KMS-11 (cell line): Measurements from ENCODE around the gene TCTN2.

Experiments
- H2AFZ ChIP-seq: fragments of 200-600 bp; sonication (generic); 2 replicates; pipeline ENCODE4 v1.6.1; 2016; ENCODE audit warnings: antibody characterized with exemption, mixed run types, low read depth
- H3K27ac ChIP-seq: fragments of 200-600 bp; sonication (generic); 2 replicates; pipeline ENCODE4 v1.6.1; 2016; ENCODE audit warnings: mild to moderate bottlenecking, mixed run types
- H3K27me3 ChIP-seq: fragments of 200-600 bp; sonication (generic); 2 replicates; pipeline ENCODE4 v1.6.1; 2017; ENCODE audit warnings: mild to moderate bottlenecking, low read depth, mixed run types, moderate library complexity; ENCODE audit not compliant: insufficient read depth
- H3K36me3 ChIP-seq: fragments of 200-600 bp; sonication (generic); 2 replicates; pipeline ENCODE4 v1.6.1; 2017; ENCODE audit warnings: mild to moderate bottlenecking, mixed run types; ENCODE audit not compliant: insufficient read depth
- H3K4me1 ChIP-seq: fragments of 200-600 bp; sonication (generic); 2 replicates; pipeline ENCODE4 v1.6.1; 2016; ENCODE audit warnings: mild to moderate bottlenecking, low read depth, mixed run types; ENCODE audit not compliant: poor library complexity, severe bottlenecking
- H3K4me2 ChIP-seq: fragments of 200-600 bp; sonication (generic); 2 replicates; pipeline ENCODE4 v1.7.0; 2016; ENCODE audit warnings: mild to moderate bottlenecking, mixed run types
- H3K4me3 ChIP-seq: fragments of 200-600 bp; sonication (generic); IDR thresholded peaks from 2 replicates; pipeline ENCODE4 v1.6.1; 2017; ENCODE audit warnings: low read depth, low read length, mixed read lengths; ENCODE audit not compliant: insufficient read depth
- H3K79me2 ChIP-seq: fragments of 200-600 bp; sonication (generic); 2 replicates; pipeline ENCODE4 v1.6.1; 2016; ENCODE audit warnings: low read depth, mixed run types; ENCODE audit not compliant: insufficient read depth
- H3K9ac ChIP-seq: fragments of 200-600 bp; sonication (generic); 2 replicates; pipeline ENCODE4 v1.6.1; 2016; ENCODE audit warnings: mild to moderate bottlenecking, mixed run types
- H4K20me1 ChIP-seq: fragments of 200-600 bp; sonication (generic); 2 replicates; pipeline ENCODE4 v1.6.1; 2016; ENCODE audit warnings: mild to moderate bottlenecking, mixed run types; ENCODE audit not compliant: insufficient read depth
- TF ChIP-seq, protein P1 (sequence below): fragments of 200-600 bp; sonication (generic); conservative IDR thresholded peaks from 2 replicates; pipeline ENCODE4 v1.6.1; 2017; ENCODE audit warnings: low read depth, mild to moderate bottlenecking, antibody characterized with exemption, low read length, moderate library complexity, mixed read lengths

Gene TCTN2

DNA sequence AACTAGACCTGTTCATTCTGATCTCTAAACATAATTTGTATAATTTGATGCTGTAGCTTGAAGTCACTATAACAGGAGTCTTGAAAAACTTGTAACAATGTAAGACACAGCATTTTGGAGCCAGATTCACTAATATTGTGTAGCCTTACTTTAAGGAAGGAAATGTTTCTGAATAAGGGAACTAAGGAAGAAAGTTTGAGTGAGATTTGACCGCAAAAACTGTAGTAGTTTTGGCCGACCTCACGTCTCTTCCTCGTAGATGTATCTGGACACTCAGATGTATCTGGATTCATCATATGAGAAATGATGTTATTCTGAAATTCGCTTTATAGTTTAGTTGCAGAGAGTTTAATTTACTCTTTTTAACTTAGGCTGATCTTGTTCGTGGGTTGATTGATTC is 77.2 kb downstream of the TCTN2 start:
- Histone ChIP-seq H3K4me2 (no peak overlapping the region), H3K36me3 (no peaks in the 10 kb centered on the region), H4K20me1 (no peaks in the 10 kb centered on the region), H3K79me2 (no peaks in the 10 kb centered on the region), H3K4me3 (no peak overlapping the region), H3K27ac (no peak overlapping the region), H3K4me1 (no peaks in the 10 kb centered on the region), H3K9ac (no peak overlapping the region), H2AFZ (no peak overlapping the region), H3K27me3 (no peaks in the 10 kb centered on the region)
- TF ChIP-seq, protein P1, sequence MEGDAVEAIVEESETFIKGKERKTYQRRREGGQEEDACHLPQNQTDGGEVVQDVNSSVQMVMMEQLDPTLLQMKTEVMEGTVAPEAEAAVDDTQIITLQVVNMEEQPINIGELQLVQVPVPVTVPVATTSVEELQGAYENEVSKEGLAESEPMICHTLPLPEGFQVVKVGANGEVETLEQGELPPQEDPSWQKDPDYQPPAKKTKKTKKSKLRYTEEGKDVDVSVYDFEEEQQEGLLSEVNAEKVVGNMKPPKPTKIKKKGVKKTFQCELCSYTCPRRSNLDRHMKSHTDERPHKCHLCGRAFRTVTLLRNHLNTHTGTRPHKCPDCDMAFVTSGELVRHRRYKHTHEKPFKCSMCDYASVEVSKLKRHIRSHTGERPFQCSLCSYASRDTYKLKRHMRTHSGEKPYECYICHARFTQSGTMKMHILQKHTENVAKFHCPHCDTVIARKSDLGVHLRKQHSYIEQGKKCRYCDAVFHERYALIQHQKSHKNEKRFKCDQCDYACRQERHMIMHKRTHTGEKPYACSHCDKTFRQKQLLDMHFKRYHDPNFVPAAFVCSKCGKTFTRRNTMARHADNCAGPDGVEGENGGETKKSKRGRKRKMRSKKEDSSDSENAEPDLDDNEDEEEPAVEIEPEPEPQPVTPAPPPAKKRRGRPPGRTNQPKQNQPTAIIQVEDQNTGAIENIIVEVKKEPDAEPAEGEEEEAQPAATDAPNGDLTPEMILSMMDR: no peak

DNA sequence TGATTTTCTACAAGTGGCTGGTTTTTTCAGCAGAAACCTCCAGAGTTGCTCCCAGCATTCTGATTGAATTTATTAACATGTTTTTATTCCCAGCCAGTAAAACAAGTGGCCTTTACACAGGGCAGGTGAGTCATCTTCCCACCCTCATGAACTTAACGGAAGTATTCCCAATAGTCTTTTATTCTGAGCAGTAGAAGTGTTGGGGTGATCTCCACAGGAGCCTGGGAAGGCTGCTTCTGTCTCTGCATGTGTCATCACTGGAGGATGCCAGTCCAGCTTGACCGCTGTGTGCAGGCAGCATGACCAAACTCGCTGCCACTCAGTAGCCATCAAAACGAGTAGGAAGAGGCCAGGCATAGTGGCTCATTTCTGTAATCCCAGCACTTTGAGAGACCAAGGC is 77.7 kb downstream of the TCTN2 start:
- TF ChIP-seq, protein P1: no peak
- no peaks in the 10 kb centered on the region for H3K36me3 ChIP-seq
- H3K4me1 ChIP-seq: no peaks in the 10 kb centered on the region
- no peaks in the 10 kb centered on the region for H3K79me2 ChIP-seq
- no peaks in the 10 kb centered on the region for H3K27me3 ChIP-seq
- no peak overlapping the region for H3K9ac ChIP-seq
- H3K4me2 ChIP-seq: no peak overlapping the region
- no peak overlapping the region for H2AFZ ChIP-seq
- H4K20me1 ChIP-seq: no peaks in the 10 kb centered on the region
- H3K4me3 ChIP-seq: no peak overlapping the region
- H3K27ac ChIP-seq: no peak overlapping the region

DNA sequence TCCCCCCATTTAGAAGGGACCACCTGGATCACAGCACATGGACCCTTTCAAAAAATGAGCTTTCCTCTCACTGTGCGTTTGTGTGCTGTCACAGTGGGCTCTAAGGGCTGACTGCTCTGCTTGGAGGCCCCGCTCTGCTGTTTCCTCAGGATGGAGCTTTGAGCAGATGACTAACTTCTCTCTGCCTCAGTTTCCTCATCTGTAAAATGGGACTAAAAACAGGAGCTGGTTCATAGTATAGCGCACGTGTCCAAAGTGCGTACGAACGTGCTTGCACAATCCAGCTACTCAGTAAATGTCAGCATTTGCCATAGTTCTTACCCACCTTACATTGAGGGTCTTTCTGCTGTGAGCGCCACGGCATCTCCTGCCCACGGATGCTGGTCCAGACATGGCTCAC is 78.4 kb downstream of the TCTN2 start:
- TF ChIP-seq, protein P1: no peak
- Histone ChIP-seq H3K9ac (no peak overlapping the region), H3K79me2 (no peaks in the 10 kb centered on the region), H3K4me3 (no peak overlapping the region), H3K4me1 (no peaks in the 10 kb centered on the region), H3K27me3 (no peaks in the 10 kb centered on the region), H3K36me3 (no peaks in the 10 kb centered on the region), H4K20me1 (no peaks in the 10 kb centered on the region), H3K4me2 (no peak overlapping the region), H2AFZ (no peak overlapping the region), H3K27ac (no peak overlapping the region)

DNA sequence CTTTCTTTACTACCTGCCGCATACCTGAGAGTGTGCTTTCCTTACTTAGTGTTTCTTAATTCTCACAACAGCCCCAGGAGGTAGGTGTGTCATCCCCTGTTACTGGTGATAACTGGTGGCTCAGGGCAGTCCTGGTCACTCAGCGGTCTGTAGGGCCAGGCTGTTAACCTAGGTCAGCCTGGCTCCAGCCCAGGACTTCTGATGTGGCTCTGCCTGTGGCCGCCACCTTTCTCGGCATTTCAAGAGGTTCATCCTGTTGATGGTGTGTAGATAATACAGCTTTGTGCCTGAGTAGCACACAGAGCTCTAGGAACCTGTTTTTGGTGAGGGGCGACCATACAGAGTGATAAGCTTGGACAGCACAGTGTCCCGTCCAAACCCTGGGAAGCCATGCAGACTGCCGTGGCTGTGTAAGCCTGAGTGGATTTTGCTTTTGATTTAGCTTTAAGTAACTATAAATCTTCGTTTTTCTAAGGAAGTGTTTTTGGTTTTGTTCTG is 79.3 kb downstream of the TCTN2 start:
- H2AFZ ChIP-seq: no peak overlapping the region
- no peak overlapping the region for H3K9ac ChIP-seq
- H3K4me2 ChIP-seq: no peak overlapping the region
- H3K4me1 ChIP-seq: no peaks in the 10 kb centered on the region
- no peak overlapping the region for H3K4me3 ChIP-seq
- no peaks in the 10 kb centered on the region for H3K36me3 ChIP-seq
- H3K27me3 ChIP-seq: no peaks in the 10 kb centered on the region
- TF ChIP-seq, protein P1: no peak
- no peak overlapping the region for H3K27ac ChIP-seq
- H4K20me1 ChIP-seq: no peaks in the 10 kb centered on the region
- no peaks in the 10 kb centered on the region for H3K79me2 ChIP-seq
